Liver (tissue), 9 donors: Measurements from ENCODE around the gene SOST. TPM values are rescaled to one million over a fixed set of nuclear protein-coding genes. Genes with fewer than 3 reads are reported as not detected.
A peak's percentile ranks its signal among the peaks of the same experiment; 100 is the strongest.

Experiments
- DNase-seq: peaks from one replicate; pipeline ENCODE4 v3.0.0-alpha.2; 2017; ENCODE audit warnings: low spot score
- H3K27ac ChIP-seq, 2 donors: one replicate each; pipeline ENCODE4 v1.7.0; 2013; ENCODE audit warnings: inconsistent platforms in 2 of 2, low read length in 2 of 2, control low read depth in 1 of 2, low read depth in 1 of 2, mild to moderate bottlenecking in 1 of 2
- H3K27me3 ChIP-seq, 4 donors: one replicate each; pipeline versions ENCODE4 v1.6.1 to v1.7.0; 2013; ENCODE audit warnings: low read length in 3 of 4, inconsistent platforms in 1 of 4, mild to moderate bottlenecking in 1 of 4, moderate library complexity in 1 of 4; ENCODE audit not compliant: control insufficient read depth in 4 of 4, insufficient read depth in 4 of 4
- H3K36me3 ChIP-seq, 4 donors: one replicate each; pipeline versions ENCODE4 v1.6.1 to v1.7.0; 2013; ENCODE audit warnings: low read length in 3 of 4, mild to moderate bottlenecking in 3 of 4, low read depth in 1 of 4, moderate library complexity in 1 of 4; ENCODE audit not compliant: control insufficient read depth in 4 of 4, insufficient read depth in 3 of 4
- H3K4me1 ChIP-seq, 4 donors: one replicate each; pipeline versions ENCODE4 v1.6.1 to v1.7.0; 2013; ENCODE audit warnings: low read length in 3 of 4, mild to moderate bottlenecking in 3 of 4, moderate library complexity in 1 of 4; ENCODE audit not compliant: control insufficient read depth in 4 of 4, insufficient read depth in 4 of 4
- H3K4me3 ChIP-seq, 3 donors: one replicate each; pipeline versions ENCODE4 v1.6.1 to v1.7.0; 2013; ENCODE audit warnings: low read length in 3 of 3, control low read depth in 1 of 3, low read depth in 1 of 3, mild to moderate bottlenecking in 1 of 3
- H3K9ac ChIP-seq, 2 donors: one replicate each; pipeline ENCODE4 v1.7.0; 2013; ENCODE audit warnings: low read length in 2 of 2, mild to moderate bottlenecking in 2 of 2, moderate library complexity in 2 of 2, control low read depth in 1 of 2, low read depth in 1 of 2
- H3K9me3 ChIP-seq, 4 donors: one replicate each; pipeline versions ENCODE4 v1.6.1 to v1.7.0; 2013; ENCODE audit warnings: low read length in 3 of 4; ENCODE audit not compliant: control insufficient read depth in 4 of 4
- FOXA1 ChIP-seq: IDR thresholded peaks from 2 replicates; pipeline ENCODE4 v1.6.1; 2016; ENCODE audit warnings: antibody characterized with exemption
- FOXA2 ChIP-seq: IDR thresholded peaks from 2 replicates; pipeline ENCODE4 v1.6.1; 2016; ENCODE audit warnings: antibody characterized with exemption
- HNF4A ChIP-seq, 2 donors: conservative IDR thresholded peaks; 2 replicates each; pipeline ENCODE4 v1.6.1; 2016; ENCODE audit warnings: antibody characterized with exemption in 2 of 2, mild to moderate bottlenecking in 2 of 2
- HNF4G ChIP-seq: IDR thresholded peaks from 2 replicates; pipeline ENCODE4 v1.6.1; 2016; ENCODE audit warnings: antibody characterized with exemption
- JUND ChIP-seq, 2 donors: IDR thresholded peaks; 2 replicates each; pipeline ENCODE4 v1.6.1; 2016; ENCODE audit warnings: antibody characterized with exemption in 2 of 2
- NR2F2 ChIP-seq: IDR thresholded peaks from 2 replicates; pipeline ENCODE4 v1.6.1; 2016; ENCODE audit warnings: antibody characterized with exemption
- RXRA ChIP-seq, 2 donors: IDR thresholded peaks; 2 replicates each; pipeline ENCODE4 v1.6.1; 2017 to 2018; ENCODE audit warnings: antibody characterized with exemption in 2 of 2, mild to moderate bottlenecking in 1 of 2
- SP1 ChIP-seq: IDR thresholded peaks from 2 replicates; pipeline ENCODE4 v1.6.1; 2018; ENCODE audit warnings: antibody characterized with exemption, mild to moderate bottlenecking
- TAF1 ChIP-seq: conservative IDR thresholded peaks from 2 replicates; pipeline ENCODE4 v1.6.1; 2016; ENCODE audit warnings: antibody characterized with exemption, mild to moderate bottlenecking
- YY1 ChIP-seq: IDR thresholded peaks from 2 replicates; pipeline ENCODE4 v1.6.1; 2016; ENCODE audit warnings: antibody characterized with exemption, mild to moderate bottlenecking
- WGBS: extraction: QIAGEN DNeasy Blood & Tissue Kit; methylation state at CpG from one replicate; pipeline ENCODE4 v1.1.7; 2013; 5-methylcytosine and 5-hydroxymethylcytosine counted together
- polyA plus RNA-seq, 2 donors: library from polyadenylated mRNA; stranded (reverse) in 1 of 2; unstranded in 1 of 2; fragments of 200-250 nt in 1 of 2; fragments of >200 nt in 1 of 2; fragmentation: Nextera tagmentation in 1 of 2; extraction: Ambion mirVana in 1 of 2; gene quantifications; one replicate each; pipeline versions ENCODE4 v1.2.1 to v1.2.3, GENCODE V29; 2013 to 2015
- total RNA-seq, 2 donors: library from RNA; depleted of rRNA; stranded (reverse); fragments of >200 nt; gene quantifications; one replicate each; pipeline ENCODE4 v1.2.3, GENCODE V29; 2014
- TF ChIP-seq, protein P1 (sequence below): IDR thresholded peaks from 2 replicates; pipeline ENCODE4 v1.6.1; 2016; ENCODE audit warnings: antibody characterized with exemption, mild to moderate bottlenecking
- TF ChIP-seq, protein P2 (sequence below): IDR thresholded peaks from 2 replicates; pipeline ENCODE4 v1.6.1; 2016; ENCODE audit warnings: antibody characterized with exemption
- TF ChIP-seq, protein P3 (sequence below): IDR thresholded peaks from 2 replicates; pipeline ENCODE4 v1.6.1; 2016; ENCODE audit warnings: antibody characterized with exemption
- donor health status: healthy.
- donor health status: healthy.
- donor health status: healthy.
- donor health status: healthy.
- donor health status: healthy.

SOST gene
- total and polyA plus RNA-seq, 4 donors: not detected

DNA sequence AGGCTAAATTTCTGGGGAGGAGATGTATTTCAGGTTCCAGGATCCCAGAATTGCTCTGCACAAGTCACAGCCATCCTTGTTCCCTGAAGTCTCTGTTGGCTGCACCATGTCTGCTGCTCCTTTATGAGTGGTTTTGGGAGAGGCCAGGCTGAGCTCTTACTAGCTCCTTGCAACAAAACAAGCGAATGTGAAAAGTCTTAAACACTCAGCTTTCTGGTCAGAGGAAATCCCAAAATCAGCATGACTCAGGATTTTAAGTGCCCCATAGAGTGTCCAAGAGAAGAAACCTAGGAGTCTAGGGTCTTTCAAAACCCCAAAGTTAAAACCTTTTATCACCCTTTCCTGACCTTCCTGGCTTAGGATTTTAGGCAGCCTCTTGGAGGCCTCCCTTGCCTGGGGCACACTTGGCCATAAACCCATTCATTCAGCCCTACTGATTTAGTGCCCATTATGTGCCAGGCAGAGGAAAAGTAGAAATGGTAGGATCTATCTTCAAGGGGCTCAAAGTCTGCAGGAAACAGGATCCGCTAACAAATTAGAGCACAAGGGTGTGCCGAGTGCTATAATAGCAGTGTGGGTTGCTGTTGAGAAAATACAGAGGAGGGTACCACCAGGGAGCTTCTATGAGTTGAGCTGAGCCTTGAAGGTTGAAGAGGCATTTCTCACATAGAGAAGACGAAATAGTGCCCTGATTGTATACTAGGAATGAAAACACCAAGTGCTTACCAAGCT, 36.9 kb downstream of the SOST start (continued):
- TF ChIP-seq, protein P1, sequence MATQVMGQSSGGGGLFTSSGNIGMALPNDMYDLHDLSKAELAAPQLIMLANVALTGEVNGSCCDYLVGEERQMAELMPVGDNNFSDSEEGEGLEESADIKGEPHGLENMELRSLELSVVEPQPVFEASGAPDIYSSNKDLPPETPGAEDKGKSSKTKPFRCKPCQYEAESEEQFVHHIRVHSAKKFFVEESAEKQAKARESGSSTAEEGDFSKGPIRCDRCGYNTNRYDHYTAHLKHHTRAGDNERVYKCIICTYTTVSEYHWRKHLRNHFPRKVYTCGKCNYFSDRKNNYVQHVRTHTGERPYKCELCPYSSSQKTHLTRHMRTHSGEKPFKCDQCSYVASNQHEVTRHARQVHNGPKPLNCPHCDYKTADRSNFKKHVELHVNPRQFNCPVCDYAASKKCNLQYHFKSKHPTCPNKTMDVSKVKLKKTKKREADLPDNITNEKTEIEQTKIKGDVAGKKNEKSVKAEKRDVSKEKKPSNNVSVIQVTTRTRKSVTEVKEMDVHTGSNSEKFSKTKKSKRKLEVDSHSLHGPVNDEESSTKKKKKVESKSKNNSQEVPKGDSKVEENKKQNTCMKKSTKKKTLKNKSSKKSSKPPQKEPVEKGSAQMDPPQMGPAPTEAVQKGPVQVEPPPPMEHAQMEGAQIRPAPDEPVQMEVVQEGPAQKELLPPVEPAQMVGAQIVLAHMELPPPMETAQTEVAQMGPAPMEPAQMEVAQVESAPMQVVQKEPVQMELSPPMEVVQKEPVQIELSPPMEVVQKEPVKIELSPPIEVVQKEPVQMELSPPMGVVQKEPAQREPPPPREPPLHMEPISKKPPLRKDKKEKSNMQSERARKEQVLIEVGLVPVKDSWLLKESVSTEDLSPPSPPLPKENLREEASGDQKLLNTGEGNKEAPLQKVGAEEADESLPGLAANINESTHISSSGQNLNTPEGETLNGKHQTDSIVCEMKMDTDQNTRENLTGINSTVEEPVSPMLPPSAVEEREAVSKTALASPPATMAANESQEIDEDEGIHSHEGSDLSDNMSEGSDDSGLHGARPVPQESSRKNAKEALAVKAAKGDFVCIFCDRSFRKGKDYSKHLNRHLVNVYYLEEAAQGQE: no peak
- no peak for TF ChIP-seq FOXA2

DNA sequence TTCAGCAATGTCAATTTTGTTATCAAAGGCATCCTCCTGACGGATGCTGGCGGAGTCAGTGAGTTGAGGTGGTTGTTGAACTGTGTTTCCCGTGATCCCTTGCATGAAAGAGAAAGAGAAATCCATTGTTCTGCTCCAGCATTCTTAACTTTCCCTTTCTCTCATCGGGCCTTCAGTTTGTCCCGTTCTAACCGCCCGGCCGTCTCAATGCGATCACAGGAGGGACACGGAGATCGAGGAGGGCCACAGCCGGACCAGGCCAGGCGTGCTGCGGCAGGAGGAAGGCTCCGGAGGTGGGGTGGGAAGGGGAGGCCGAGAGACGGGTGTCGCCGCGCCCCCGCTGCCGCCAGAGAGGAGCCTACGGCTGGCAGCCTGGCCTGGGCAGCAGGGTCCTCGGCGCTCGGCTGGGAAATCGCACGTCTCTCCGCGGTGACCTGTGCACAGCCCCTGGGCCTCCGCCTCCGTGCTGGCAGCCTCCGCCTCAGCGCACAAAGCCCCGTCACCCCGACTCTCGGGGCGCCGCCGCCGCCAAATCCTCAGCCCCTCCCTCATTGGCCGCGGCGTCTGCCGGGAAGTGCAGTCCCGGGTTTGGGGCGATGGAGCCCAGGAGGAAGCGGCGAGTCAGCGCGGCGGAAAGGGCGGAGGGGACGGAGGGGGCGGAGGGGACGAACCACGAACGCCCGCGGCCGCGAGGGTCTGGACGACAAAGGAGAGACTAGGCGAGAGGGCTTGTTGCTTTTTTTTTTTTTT, 38.1 kb downstream of the SOST start:
- TF ChIP-seq RXRA (IDR thresholded peaks at IDR 0.05) (peak in 1 of 2 donors; percentile 10), YY1 (no peak)
- Histone ChIP-seq H3K36me3 (no peaks in the 10 kb centered on the region), H3K4me3 (peak overlapping the region; percentile 62 to 94 (median 69)), H3K4me1 (peaks cover 0 to 8% (median 4%) of the 10 kb centered on the region in 4 donors), H3K9me3 (no peaks in the 10 kb centered on the region), H3K27ac (peak overlapping the region; percentile 94 to 96), H3K27me3 (no peaks in the 10 kb centered on the region), H3K9ac (peak overlapping the region; percentile 21 to 80)
- peak; percentile 61 for DNase-seq
- WGBS: under 1% methylated on average over 64 of the region's 64 CpGs

DNA sequence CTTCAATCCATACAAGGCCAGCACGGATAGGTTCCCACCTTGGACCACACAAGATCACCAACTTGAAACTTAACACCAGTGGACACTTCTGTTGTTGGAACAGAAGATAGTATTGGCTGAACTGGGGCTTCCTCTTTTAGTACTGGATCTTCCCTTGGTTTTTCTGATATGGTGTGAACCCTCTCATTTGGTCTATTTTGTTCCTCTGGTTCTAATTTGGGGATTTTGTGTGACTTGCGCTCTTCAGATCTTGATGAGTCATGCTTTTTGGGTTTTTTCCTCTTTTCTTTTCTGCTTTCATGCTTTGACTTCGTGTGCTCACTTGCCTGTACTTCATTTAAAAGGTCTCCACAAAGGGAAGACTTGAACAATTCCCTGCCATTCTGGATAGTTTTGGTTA, 39.0 kb downstream of the SOST start:
- TF ChIP-seq YY1 (no peak), HNF4G (no peak), RXRA (IDR thresholded peaks at IDR 0.05) (no peak), FOXA1 (no peak), TAF1 (no peak), HNF4A (conservative IDR thresholded peaks at IDR 0.05) (no peak), SP1 (no peak), JUND (IDR thresholded peaks at IDR 0.05) (no peak), NR2F2 (no peak)
- TF ChIP-seq, protein P2, sequence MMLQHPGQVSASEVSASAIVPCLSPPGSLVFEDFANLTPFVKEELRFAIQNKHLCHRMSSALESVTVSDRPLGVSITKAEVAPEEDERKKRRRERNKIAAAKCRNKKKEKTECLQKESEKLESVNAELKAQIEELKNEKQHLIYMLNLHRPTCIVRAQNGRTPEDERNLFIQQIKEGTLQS: no peak
- TF ChIP-seq, protein P3, sequence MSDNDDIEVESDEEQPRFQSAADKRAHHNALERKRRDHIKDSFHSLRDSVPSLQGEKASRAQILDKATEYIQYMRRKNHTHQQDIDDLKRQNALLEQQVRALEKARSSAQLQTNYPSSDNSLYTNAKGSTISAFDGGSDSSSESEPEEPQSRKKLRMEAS: no peak
- Histone ChIP-seq H3K36me3 (no peaks in the 10 kb centered on the region), H3K27ac (no peak overlapping the region), H3K4me1 (peaks cover 0 to 8% (median 4%) of the 10 kb centered on the region in 4 donors), H3K9ac (no peak overlapping the region), H3K27me3 (no peaks in the 10 kb centered on the region), H3K4me3 (no peak overlapping the region), H3K9me3 (no peaks in the 10 kb centered on the region)
- DNase-seq: no peak
- WGBS: 89% methylated on average over 3 of the region's 3 CpGs
